HG02973 (cell line): Measurements from ENCODE around the gene OLFML1.

Source experiments
- ATAC-seq: cut with Tn5 transposase; IDR thresholded peaks from one replicate; pipeline ENCODE4 v1.9.1; 2021; ENCODE audit warnings: moderate library complexity; ENCODE audit not compliant: unreplicated experiment

The OLFML1 gene

GRCh38 chr11:7555052-7555699 lies 69.9 kb downstream of the OLFML1 start:
- no peak for ATAC-seq

- no peak for ATAC-seq
Observed at GRCh38 chr11:7558046-7558445, 72.7 kb downstream of the OLFML1 start.

GRCh38 chr11:7559398-7560283 lies 74.3 kb downstream of the OLFML1 start:
- ATAC-seq: no peak
